ENCODE data around the gene BAD.

- no peak for TF ChIP-seq POLR2A (IDR thresholded peaks at IDR 0.05)
- no peak for TF ChIP-seq CTCF (IDR thresholded peaks at IDR 0.05)
Observed at GRCh38 chr11:64313491-64314145, 29.2 kb upstream of the BAD start.

All from transverse colon (tissue), 3 donors.